HG02970 (cell line): ENCODE data around the gene MYBPC3.
"Not testable (repeated sequence)": the region's sequence is repeated elsewhere in the genome, so short reads cannot be mapped to it uniquely, and the experiment has no call there.

ENCODE experiments used
- ATAC-seq: cut with Tn5 transposase; IDR thresholded peaks from one replicate; pipeline ENCODE4 v1.9.1; 2021; ENCODE audit warnings: mild to moderate bottlenecking, moderate library complexity, moderate number of reproducible peaks; ENCODE audit not compliant: unreplicated experiment, low FRiP score

The MYBPC3 gene

DNA sequence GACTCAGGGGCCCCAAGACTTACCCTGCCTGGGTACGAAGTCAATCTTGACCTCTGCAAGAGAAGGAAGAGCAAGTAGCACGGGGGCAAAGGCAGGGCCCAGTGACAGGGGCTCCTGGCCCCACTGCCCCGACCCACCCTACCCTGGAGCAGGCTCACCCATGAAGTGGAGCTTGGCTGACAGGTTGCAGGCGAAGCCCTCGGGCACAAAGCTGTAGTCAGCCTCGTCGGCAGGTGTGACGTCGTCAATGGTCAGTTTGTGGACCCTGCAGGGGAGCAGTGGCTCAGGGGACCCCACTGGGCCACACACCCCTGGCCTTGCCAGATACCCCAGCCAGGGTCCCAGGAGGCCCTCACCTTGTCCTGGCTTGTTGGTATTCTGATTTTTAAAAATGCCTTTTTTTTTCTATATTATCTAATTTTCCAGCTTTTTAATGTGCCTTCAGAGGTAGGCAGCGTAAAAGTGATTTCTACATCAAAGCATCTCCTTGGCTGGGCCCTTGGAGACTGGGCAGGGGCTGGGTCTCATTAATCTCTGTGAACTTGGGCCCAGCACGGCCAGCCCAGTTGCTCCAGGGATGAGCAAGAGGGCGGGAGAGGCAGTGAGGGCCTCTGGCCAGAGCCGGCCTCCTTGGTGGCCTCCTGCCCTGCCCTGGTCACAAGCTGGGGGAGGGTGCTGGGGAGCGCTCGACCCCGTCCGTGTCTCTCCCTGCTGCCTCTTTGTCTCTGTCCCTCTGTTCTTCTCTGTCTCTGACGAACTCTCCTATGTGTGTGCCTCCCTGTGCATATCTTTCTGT, 11.3 kb downstream of the MYBPC3 start:
- no peak for ATAC-seq

DNA sequence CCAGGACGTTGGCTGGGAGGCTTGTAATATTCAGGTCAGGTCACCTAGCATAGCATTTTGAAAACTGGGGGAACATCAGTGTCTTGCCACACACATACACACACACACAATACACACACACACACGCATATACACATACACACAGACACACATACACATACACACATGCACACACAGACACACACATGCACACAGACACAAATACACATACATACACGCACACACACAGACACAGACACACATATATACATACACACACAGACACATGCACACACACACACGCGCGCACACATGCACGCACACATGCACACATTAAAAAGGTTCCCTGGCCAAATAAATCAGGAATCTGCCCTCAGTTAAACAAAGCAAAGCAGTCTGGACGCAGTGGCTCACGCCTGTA, 12.5 kb downstream of the MYBPC3 start:
- no peak for ATAC-seq

DNA sequence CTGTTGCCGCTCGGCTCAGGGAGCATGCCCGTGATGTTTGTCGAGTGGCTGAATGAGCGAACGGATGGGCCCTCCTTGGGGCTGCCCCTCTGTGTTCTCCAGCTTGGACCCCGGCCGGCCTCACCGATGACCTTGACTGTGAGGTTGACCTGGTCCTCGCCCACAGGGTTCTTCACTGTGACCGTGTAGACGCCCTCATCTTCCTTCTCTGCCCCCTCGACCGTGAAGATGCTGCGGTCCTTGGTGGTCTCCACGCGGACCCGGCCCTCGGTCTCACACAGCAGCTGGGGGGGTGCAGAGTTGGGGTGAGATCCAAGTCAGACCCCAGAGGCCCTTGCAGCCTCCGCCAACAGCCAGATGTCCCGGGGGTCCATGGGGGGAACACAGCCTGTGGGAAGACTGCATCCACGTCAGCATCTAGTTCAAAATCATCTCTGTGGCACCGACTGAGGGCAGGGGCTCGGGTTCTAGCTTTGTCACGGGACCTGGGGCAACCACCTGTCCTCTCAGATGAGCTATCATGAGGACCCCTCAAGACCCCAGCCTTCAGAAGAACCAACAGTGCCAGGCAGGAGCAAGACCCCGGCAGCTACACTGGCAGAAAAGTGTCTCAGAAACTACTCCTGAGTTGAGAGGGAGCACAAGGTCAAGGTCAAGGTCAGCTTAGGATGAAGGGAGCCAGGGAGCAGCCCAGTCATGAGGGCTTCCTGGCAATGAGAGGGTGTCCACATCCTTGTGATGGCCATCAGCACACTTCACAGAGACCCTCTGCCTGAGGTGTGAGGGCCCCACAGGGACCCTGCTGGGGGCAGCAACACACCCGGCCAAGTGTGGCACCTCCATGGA, 13.9 kb downstream of the MYBPC3 start:
- ATAC-seq, result no peak

DNA sequence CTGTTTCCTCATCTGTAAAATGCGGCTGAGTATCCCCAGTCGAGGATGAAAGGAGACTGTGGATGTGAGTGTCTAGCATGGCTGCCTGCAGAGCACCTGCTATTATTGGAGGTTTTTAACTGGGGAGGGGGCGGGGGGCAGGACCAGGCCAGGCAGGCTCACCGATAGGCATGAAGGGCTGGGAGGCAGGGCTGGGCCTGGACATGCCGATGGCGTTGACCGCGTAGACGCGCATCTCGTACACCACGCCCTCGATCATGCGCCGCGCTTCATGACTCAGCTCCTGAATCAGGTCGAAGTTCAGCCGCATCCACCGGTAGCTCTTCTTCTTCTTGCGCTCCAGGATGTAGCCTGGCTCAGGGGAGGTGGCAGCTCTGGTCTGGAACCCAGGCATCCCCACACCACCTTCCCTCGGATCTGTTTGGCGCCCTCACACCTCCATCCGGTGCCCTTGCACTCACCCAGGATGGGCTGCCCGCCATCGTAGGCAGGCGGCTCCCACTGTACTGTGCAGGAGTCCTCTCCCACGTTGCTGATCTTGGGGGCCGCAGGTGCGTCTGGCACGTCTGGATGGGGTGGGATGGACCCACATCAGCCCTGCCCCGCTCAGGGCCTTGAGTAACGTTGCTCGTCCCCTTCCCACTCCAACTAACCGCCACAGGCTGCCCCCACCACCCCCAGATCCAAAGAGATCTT, 15.1 kb downstream of the MYBPC3 start:
- ATAC-seq, result no peak

DNA sequence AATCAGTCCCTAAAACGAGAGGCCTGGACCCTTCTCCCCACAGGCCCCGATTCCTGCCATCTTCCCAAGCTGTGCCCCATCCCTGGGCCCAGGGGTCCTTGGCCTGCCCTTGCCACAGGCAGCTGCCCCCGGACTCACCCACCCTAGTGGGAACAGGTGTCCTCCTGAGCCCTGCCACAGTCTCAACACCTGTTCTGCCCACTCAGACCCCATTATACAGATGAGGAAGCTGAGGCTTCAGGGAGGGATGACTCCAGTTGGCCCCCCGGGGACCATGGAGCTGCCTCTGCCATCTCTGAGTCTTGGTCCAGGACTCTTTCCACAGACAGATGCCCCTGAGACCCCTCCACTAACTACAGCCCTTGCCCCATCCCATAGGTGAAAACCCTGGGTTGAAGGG, 15.9 kb downstream of the MYBPC3 start:
- no peak for ATAC-seq

DNA sequence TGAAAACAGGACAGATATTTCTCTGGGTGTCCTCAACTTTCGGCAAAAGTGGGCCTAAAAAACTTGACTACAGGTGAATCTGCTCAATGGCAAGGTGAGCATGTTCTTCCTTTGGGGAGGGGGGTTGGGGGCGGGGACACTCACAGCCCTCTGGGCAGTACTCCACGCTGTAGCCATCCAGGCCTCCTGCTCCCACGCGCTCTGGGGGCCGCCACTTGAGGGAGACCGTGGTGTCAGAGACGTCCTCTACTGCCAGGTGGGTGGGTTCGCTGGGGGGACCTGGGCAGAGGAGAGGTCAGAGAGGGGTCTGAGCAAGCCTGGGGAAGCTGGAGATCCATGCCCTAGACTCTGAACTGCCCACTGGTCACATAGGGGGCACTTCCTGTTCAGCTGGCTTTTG, 16.8 kb downstream of the MYBPC3 start:
- no peak for ATAC-seq

DNA sequence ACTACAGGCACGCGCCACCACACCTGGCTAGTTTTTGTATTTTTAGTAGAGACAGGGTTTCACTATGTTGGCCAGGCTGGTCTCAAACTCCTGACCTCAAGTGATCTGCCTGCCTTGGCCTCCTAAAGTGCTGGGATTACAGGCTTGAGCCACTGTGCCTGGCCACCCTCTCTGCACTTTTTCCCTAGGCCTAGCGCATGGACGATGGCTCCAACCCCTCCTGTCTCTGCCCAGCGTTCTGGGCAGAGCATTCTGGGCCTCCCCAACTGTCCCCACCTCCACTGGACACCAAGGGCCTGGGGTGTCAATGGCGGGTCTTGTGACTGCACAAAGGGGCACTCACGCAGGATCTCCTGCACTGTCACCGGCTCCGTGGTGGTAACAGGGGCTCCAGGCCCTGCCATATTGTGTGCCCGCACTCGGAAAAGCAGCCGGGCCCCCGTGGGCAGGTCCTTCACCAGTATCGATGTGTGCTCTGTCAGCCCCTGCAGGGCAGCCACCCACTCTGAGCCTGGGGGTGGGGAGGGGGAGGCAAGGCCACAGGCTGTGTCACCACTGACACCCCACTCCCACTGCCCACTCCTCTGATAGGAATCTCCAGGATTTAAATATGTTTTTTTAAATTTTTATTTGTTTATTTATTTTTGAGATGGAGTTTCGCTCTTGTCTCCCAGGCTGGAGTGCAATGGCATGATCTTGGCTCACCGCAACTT, 17.6 kb downstream of the MYBPC3 start:
- not testable (repeated sequence) for ATAC-seq

DNA sequence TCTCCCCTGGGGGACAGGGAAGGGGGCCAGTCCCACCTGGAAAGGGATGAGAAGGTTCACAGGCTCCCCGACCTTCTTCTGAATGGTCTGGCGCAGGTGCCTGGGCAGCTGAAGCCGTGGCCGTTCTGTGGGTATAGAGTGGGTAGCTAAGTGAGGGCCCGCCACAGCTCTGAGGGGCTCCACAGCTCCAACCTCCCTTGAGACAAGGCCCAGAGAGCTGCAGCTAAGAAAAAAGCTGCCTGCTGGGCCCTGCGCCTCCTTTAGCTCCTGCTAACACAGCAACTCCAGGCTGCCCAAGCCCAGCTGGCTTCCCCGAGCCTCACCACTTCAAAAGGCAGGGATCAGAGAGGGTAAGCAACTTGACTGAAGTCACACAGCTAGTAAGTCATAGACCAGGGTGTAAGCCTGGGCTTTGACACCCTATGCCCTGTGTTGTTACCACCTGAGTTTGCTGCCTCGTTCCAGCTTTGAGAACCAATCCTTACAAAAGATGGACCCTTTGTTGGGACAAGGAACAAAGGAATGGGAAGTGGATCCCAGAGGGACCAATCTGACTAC, 18.5 kb downstream of the MYBPC3 start:
- ATAC-seq, result no peak

DNA sequence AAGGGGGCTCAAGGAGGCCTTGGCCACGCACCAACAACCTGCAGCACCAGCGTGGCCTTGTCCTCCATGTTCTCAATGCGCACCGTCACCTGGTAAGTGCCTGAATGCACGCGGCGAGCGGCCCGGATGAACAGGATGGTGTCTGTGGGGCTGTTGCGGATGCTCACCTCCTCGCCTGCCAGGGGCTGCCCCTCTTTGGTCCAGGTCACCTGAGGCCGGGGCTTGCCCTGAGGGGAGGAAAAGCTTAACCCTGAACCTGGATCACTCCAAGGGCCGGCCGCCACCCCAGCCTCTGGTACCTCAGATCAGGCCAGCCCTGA, 19.0 kb downstream of the MYBPC3 start:
- ATAC-seq, result no peak

DNA sequence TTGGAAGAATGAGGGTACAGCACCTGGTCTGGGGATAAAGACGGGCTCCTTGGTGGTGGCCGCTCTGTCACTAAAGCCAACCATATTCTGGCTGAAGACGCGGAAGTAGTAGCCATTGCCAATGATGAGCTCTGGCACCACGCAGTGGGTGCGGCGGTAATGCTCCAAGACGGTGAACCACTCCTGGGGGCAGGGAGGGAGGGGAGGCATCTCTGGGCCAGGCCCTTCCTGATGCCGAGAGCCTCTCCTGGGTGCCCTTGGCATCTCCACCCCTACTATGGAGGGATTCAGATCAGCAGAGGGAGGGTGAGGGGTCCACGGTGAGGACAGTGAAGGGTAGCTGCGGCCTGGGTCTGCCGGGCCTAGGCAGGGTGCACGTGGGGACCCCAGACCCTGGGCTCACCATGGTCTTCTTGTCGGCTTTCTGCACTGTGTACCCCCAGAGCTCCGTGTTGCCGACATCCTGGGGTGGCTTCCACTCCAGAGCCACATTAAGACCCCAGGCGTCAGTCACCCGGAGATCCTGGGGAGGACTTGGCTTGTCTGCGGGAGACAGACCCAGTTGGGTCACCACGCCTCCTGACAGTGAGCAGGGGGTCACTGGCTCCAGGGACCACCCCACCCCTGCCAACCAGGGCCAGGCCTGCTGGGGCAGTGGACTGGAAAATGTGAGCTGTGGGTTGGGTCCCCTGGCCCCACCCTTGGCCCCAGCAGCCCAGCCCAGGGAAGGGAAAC, 19.5 kb downstream of the MYBPC3 start:
- no peak for ATAC-seq

DNA sequence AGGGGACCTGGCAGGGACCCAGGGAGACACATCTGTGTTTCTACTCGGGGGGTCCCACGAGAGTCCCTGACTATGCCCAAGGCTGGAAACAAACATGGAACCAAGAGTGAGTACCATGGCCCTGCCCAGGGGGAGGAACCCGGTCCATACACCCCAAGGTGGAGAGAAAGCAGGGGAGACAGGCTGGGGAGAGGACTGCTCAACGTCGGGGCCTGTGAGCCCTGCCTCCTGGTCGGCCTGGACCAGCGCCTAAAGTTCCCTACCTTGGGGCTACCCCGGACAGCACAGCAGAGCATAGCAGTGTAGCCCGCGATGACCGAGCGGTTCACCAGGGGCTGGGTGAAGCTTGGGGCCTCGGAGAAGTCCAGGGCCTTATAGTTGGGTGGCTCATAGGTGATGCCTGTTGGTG, 20.2 kb downstream of the MYBPC3 start:
- no peak for ATAC-seq

DNA sequence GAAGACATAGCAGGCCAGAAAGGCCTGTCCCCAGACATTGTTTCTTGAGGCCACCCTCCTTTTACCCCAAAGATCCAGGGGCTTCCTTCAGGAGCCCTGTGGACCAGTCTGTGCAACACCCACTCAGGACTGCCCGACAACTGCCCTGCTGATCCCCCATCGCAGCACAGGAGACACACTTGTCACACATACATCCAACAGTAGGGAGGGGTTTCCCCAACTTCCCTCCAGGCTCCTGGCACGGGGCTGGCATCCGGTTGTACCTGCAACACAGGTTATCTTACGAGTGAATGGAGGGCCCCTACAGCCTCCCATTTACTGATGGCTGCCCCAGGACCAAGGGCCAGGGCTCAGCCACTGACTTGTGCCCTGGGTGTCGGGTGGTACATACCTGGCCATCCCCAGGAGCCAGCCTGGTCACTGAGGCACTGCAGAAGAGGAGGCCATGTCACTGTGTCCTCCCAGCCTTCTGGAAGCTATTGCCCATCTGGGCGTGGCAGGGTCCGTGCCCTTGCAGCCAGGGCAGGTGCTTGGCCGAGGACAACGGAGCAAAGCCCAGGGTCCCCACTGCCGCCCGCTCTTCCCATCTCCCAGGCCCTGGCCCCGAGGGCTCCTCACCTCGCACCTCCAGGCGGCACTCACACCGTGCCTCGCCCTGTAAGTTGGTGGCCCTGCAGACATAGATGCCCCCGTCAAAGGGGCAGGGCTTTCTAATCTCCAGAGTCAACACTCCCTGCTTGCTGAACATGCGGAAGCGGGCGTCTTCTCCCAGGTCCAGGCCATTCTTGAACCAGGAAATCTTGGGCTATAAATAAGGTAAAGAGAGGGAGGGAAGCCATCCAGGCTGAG, 20.8 kb downstream of the MYBPC3 start:
- ATAC-seq, result no peak

DNA sequence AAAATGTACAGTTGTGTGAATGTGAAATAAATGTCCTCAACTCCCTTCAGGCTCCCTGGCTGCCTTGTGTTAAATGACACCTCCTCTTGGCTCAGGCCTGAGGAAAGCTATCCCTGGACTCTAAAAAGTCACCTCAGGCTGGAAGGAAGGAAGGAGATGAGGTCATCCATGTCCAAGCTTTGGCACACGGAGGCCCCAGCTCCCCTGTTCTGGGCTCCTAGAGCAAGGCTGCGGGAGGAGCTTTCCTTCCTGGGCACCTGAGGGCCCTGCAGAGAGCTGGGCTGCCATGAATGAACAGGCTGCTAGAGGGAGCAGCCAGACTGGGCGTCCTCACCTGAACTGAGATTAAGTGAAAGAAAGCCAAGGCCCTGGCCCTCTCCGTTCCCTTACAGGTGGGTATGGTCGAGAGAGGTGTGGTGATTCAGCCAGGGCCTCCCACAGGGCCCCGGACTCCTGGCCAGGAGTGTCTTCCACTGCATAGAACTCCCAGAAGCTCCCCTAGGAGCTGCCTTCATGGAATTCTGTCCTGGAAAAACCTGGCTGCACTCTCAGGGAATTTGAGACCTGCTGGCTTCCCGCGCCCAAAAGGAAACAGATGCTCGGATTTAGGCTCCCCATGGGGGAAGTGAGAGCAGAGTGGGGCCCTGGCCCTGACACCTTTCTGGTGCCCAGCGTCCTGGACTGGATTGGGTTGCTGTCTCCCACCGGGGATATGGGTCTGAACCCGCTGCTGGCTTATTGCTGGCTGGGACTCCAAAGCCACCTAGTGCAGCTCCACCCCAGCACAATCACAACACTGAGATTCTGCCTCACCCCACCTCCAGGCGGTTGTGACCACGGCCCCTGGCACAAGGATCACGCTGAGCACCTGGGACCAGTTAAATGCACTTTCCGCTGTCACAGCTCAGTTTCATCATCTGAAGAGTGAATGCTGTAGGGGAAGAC, 22.2 kb downstream of the MYBPC3 start:
- ATAC-seq, result no peak

DNA sequence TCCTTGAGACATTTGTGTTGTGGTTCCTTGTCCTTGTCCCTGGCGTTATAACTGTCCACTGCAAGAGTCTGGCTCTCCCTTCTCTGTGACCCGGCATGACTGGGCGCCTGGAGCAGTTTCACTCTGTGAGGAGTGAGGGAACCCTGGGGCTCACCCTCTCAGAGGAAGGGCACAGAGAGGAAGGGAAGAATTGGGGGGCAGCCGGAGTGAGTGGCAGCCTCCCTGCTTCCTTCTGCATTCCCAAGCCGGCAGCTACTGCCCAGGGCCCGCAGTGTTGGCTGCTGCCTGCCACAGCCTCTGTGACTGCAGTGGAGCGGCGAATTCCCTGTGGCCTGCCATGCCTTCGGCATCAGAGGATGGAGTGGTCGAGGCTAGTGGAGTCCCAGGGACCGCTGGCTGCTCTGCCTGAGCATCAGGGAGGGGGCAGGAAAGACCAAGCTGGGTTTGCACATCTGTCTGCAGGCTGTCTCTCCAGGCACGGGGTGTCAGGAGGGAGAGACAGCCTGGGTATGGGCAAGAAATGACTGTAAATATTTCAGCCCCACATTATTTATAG, 23.0 kb downstream of the MYBPC3 start:
- ATAC-seq, result no peak

DNA sequence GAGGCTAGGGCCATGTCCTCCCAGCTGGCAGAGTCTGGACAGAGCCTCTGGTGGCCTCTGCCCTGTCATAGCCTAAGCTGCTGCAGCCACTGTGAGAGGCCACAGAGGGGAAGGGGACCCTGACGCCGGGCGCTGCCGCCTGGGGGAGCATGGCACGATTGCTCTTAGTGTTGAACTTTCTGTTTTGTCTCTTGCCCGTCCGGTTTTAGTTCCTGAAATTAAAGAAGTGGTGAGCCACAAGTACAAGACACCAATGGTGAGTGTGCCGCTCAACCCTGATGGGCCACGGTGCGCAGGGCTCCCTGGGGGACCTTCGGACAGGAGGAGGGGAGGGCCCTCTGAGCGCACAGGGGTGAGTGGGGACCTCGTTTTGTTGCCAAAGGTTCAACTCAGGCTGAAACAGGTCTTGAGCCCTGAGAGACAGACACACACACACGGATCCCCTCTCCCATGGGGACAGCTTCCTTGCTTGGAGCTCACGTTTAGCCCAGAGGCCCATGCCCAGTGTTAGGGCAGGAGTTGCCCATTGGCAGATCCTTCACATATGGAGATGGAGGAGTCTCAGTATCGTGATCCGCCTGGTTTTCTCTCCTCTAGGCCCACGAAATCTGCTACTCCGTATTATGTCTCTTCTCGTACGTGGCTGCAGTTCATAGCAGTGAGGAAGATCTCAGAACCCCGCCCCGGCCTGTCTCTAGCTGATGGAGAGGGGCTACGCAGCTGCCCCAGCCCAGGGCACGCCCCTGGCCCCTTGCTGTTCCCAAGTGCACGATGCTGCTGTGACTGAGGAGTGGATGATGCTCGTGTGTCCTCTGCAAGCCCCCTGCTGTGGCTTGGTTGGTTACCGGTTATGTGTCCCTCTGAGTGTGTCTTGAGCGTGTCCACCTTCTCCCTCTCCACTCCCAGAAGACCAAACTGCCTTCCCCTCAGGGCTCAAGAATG, 23.8 kb downstream of the MYBPC3 start:
- no peak for ATAC-seq

DNA sequence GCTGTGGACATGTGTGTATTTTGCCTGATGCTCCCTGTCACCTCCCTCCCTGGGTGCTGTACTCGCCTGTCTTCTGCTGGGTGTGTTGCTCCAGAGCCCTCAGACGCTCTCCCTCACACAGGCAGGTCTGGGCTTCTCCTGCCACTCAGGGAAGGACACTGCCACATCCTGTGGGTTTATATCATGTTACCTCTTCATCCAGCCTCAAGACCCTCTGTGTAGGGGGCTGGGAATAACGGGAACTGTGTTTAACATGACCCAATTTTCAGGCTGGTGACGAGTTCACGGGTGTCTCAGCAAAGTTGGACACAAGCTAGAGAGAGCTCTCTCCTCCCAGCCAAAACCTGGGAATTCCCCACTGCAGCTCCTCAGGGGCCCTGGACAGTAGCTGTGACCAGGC, 24.6 kb downstream of the MYBPC3 start:
- no peak for ATAC-seq
